Measurements from ENCODE around the gene TMEM178B.

DNA sequence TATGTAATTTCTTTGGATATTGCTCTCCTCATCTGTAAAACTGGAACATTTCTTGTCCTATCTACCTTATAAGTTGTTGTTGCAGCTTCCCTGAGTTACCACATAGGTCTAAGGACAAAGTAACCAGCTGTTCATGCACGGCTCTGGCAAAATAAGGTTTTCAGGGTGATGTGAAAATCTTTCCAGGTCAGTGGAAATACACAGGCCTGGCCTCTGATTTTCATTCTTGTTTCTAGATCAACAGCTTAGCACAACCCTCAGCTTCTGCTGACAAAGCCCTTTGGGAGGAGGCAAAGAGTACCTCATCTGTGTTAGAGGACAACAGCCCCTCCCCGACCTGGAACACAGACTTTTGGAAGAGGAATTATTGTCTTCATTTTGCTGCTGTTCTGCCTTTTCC lies 359.8 kb downstream of the TMEM178B start:
- TF ChIP-seq, protein P1, sequence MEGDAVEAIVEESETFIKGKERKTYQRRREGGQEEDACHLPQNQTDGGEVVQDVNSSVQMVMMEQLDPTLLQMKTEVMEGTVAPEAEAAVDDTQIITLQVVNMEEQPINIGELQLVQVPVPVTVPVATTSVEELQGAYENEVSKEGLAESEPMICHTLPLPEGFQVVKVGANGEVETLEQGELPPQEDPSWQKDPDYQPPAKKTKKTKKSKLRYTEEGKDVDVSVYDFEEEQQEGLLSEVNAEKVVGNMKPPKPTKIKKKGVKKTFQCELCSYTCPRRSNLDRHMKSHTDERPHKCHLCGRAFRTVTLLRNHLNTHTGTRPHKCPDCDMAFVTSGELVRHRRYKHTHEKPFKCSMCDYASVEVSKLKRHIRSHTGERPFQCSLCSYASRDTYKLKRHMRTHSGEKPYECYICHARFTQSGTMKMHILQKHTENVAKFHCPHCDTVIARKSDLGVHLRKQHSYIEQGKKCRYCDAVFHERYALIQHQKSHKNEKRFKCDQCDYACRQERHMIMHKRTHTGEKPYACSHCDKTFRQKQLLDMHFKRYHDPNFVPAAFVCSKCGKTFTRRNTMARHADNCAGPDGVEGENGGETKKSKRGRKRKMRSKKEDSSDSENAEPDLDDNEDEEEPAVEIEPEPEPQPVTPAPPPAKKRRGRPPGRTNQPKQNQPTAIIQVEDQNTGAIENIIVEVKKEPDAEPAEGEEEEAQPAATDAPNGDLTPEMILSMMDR (IDR thresholded peaks at IDR 0.05), result no peak
- TF ChIP-seq POLR2A (IDR thresholded peaks at IDR 0.05), result no peak

All from thyroid gland (tissue), 4 donors.